GM08714 (cell line): ENCODE results near the gene VPS45.

ENCODE experiments used
- H3K4me3 ChIP-seq: fragments of 200-500 bp; sonication (Bioruptor generic); 2 replicates; pipeline ENCODE4 v1.5.1; 2014; ENCODE audit warnings: mild to moderate bottlenecking, low read length, inconsistent platforms
- ZNF274 ChIP-seq: IDR thresholded peaks from 2 replicates; pipeline ENCODE4 v1.6.1; 2012; ENCODE audit warnings: mild to moderate bottlenecking, low read depth, low read length

Gene VPS45

DNA sequence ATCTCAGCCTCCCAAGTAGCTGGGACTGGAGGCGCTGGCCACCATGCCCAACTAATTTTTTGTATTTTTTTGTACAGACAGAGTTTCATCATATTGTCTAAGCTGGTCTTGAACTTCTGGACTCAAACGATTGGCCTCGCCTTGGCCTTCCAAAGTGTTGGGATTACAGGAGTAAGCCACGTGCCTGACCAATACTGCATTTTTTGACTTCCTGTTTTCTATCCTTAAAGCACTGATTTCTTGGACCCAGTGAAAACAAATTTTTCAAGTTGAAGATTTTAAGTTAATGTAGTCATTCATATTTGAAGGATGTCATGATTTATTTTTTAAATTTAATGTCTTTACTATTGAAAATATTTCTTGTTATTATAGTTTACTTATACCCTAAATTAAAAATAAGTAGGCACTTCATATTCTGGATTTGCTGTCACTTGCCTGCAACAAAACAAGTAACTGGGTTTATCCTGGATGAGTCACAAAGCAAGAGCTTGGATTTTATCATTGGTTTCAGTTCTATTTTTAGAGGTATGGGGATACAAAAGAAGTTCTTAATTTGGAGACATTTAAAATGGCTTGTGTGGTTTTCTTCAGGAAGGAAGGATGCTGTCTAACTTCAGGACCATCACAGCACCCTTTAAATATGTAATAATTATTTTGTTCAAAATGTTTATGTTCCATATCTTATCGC is 2.2 kb upstream of the VPS45 start:
- no peak overlapping the region for H3K4me3 ChIP-seq
- no peak for TF ChIP-seq ZNF274

DNA sequence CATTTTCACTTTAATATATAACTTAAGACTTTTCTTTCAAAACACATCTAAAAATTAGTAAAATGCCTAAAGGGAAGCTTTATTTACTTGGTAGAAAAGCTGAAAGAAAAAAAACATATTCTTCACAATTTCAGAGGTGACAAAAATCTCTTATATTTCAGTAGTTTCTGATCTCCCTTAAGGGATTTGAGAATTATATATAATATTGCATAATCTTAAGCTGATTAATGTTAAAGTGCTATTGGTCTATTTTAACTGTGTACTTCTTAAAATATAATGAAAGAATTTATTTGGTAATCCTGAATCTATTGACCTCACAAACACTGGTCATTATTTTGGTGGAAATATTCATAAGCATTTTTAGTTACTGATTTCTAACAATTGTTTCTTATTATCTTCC is 1.2 kb upstream of the VPS45 start:
- TF ChIP-seq ZNF274: no peak
- peak overlapping the region; percentile 68 for H3K4me3 ChIP-seq

DNA sequence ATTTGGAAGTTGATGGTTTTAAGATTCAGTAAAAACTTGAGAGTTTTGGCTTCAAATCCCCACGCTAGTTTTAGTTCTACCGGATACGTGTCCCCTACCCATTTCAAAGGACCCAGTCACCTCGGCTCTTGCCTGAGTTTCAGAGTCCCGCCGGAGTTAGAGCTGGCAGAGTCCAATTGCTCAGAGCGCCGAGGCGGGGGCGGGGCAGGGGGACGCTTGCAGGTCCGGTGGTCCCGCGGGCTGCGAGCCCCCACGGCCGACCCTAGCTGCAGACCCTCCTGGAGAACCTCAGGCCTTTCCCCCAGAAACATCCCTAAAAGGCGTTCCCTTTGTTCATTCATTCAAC is 765 bp upstream of the VPS45 start:
- TF ChIP-seq ZNF274: no peak
- H3K4me3 ChIP-seq: peak overlapping the region; percentile 68

DNA sequence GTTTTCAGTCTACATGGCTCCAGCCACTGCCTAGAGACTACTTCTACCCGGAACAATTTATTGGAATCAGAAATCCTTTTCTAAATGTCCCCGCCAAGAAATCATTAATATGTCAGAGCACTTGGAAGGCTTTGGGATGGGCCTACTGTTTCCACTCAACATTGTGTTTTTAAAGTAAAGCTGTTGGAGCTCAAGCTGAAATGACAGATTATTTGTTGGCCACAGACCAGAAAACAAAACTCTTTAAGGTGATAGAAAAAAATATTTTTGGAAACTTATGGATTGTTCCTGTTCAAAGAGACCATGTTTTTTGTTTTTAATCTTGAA is 496 bp downstream of the VPS45 start:
- no peak for TF ChIP-seq ZNF274
- peak overlapping the region; percentile 68 for H3K4me3 ChIP-seq

DNA sequence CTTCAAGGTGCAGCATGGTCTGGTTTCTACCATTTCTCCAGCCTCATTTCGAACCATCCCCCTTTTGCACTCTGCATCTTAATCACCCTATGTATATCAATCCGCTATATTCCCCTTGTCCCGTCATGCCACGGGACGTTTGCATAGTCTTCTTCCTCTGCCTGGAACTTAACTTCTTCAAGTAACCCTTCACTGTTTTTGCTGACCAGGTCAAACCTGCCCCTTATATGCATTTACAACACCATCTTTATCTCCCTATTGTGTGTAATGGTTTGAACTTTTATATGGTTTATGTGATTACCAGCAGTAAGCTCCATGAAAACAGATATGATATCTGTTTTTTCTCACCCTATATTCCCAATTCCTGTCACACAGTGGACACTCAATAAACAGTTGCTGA is 2.3 kb downstream of the VPS45 start:
- TF ChIP-seq ZNF274: no peak

DNA sequence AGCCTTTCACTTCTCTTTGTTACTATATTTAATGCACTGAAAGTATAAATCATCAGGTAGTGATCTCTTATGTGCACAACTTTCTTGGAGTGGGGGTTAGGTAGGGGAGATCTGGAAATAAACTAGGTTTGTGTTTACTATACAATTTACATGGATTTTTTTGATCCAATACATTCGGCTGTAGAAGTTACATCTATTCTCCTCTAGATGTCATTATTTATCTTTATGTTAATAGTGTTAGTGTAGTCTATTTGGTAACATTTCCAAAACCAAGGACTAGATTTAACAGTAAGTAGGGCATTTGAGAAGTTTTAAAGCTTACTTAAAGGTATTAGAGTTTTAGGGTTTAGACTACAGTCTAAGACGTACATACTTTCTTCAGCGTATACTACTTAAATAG is 5.4 kb downstream of the VPS45 start:
- no peak overlapping the region for H3K4me3 ChIP-seq

More for the DNA sequence above, 2.3 kb downstream of the VPS45 start:
- no peak overlapping the region for H3K4me3 ChIP-seq

DNA sequence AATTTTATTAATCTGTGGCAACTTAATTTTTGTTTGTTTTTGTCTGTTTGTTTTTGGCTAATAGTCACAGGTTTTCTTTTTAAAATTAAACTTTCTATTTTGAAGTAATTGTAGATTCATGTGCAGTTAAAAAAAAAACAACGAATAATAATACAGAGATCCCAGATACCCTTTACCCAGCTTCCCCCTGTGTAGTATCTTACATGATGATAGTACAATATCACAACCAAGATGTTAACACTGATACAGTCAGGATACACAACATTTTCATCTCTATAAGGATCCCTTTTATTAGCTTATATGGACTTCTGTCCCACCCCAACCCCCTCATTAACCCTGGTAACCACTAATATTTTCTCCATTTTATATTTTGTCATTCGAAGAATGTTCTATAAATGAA is 5.9 kb downstream of the VPS45 start:
- no peak for TF ChIP-seq ZNF274
- H3K4me3 ChIP-seq: no peak overlapping the region

More for the DNA sequence above, 5.4 kb downstream of the VPS45 start:
- TF ChIP-seq ZNF274: no peak

DNA sequence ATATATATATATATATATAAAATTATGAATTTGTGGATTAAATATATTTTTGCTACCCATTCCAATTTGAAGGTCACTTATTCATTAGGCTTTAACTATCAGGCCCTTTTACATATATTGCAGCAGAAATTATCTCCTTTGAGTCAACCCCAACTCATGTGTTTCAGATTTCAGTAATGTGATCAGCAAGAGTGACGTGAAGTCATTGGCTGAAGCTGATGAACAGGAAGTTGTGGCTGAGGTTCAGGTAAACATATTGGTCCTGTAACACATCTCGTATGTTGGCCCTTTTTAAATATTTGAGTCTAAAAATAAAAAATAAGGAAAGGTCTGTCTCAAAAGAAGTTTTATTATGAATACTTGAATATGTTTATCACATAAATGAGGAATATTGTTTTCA is 8.5 kb downstream of the VPS45 start:
- TF ChIP-seq ZNF274: no peak

DNA sequence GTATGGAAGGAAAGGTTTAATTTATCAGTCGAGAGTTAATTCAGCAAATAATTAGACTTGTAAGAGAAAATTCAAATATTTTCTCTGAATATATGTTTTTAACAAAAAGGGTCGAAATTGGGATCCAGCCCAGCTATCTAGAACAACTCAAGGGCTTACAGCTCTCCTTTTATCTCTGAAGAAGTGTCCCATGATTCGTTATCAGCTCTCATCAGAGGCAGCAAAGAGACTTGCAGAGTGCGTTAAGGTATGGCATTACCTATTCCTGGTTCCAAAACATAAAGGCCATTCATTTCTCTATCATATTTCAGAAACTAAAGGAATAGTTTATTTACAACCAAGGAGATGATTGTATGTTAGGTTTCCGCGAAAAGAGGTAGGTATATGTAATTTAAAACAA is 9.4 kb downstream of the VPS45 start:
- H3K4me3 ChIP-seq: no peak overlapping the region
- no peak for TF ChIP-seq ZNF274

More for the DNA sequence above, 8.5 kb downstream of the VPS45 start:
- H3K4me3 ChIP-seq: no peak overlapping the region

DNA sequence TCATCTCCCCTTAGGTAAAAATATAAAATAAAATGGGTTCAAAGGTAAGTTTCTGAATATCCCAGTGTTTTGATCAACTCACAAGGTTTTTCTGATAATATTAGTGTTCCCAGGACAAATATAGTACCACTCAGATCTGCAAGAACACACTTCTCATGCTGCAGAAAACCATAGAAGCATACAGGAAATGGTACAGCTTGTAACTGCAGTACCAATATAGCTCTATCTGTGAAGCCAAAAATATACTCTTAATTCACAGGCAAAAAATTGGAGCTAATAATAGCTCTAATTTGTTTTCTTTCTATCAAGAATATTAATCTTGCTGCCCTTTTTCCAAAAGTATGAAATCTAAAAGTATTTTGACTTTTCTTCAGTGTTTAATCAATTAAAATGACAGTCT is 13.2 kb downstream of the VPS45 start:
- no peak for TF ChIP-seq ZNF274
- H3K4me3 ChIP-seq: no peak overlapping the region

DNA sequence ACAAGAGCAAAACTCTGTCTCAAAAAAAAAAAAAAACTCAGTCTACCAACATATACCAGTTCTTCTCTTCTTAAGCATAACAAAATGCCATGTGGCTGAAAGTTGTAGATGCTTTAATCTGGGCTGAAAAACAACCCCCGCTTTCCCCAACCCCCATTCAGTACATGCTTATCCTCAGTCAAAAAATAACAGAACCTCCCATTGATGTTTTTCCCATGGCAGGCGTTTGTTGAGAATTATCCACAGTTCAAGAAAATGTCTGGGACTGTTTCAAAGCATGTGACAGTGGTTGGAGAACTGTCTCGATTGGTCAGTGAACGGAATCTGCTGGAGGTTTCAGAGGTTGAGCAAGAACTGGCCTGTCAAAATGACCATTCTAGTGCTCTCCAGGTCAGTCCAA is 14.9 kb downstream of the VPS45 start:
- no peak for TF ChIP-seq ZNF274
- no peak overlapping the region for H3K4me3 ChIP-seq

DNA sequence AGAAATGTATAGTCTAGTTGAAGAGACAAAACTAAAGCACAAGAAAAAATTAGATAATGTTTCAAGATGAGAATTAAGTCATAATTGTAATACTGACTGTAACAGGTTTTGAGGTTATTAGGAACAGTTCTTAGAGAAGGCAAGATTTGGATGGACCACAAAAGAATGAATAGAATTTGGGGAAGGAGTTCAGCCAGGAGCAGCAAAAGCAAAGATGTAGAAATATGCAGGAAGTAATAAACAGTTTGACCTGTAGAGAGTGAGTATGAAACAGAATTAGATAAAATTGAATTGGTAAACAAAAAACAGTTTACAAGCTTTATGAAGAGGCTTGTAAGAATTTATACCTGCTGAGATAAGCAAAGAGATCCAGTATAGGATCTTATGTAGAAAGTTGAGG is 16.3 kb downstream of the VPS45 start:
- TF ChIP-seq ZNF274: no peak
- no peak overlapping the region for H3K4me3 ChIP-seq

DNA sequence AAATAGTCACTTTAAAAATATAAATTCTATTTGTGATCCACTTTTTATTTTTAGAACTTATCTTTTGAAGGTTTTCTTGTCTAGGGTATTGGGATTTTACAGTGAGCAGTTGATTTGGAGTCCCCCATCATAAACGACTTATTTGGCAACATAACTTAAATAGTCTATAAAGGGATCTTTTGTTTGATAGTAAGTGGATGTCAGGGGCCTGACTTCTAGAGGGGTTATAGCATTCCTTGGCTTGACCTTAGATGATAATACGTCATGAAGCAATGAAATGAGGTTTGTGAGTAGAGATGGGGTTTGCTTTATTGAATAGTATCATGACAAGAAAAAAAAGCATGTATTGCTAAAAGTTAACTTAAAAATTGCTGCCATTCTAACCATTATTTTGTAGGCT is 17.8 kb downstream of the VPS45 start:
- TF ChIP-seq ZNF274: no peak
- no peak overlapping the region for H3K4me3 ChIP-seq

DNA sequence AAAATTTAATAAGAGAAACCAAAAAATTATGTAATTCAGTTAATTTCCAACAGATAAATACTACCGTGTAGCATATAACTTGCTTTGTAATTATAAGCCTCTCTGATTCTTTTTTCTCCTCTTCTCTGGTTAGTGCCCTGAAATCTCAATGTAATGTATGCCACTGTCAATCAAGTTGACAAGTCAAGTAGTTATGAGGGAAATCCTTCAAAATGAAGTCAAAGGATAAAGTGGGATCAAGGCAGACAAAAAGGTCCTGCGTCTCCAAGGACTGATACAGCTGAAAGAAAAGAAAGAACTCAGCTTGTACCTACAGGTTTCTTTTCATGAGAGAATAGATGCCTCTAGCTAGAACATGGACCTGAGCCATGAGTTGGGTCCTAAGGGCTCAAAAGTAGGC is 19.8 kb downstream of the VPS45 start:
- no peak overlapping the region for H3K4me3 ChIP-seq
- TF ChIP-seq ZNF274: no peak

DNA sequence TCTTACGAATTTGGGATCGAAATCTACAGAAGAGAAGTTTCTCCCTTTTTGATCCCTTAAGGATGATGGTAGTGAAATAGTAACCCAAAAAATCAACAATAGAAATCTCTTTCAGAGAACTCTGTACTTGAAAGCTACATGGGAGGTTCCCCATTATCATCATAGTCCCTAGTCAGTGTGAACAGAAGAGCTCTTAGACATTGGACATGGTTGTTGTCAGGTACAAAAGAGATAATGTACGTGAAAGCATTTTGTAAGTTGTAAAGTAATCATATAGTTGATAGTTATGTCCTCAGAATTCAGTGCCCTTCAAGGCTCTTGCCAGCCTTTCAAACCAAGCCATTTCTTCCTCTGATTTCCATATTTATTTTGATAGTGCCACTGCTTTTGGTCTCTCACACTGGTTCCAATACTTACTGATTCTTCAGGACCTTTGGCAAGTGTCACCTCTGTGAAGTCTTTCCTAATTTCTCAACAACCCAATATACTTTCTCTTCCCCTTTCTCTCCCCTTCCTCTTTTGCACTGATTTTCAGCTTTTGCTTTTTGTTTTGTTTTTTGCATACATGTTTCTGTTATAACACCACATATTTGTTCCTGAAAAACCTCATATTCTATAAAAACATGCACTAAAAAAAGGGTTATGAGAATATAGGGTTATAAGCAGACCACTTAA is 22.4 kb downstream of the VPS45 start:
- H3K4me3 ChIP-seq: no peak overlapping the region
- no peak for TF ChIP-seq ZNF274
